Small intestine (tissue), 7 donors: ENCODE results near the gene TUBB. TPM values are rescaled to one million over a fixed set of nuclear protein-coding genes. Genes with fewer than 3 reads are reported as not detected.
"Not testable (repeated sequence)": the region's sequence is repeated elsewhere in the genome, so short reads cannot be mapped to it uniquely, and the experiment has no call there.

Experiments used
- DNase-seq, 2 donors: peaks; one replicate each; pipeline versions ENCODE4 v3.0.0 to v3.0.0-alpha.2; 2013
- FAIRE-seq: peaks from 2 replicates; lab custom pipeline; 2012; peaks lifted over from hg19 to GRCh38; lab: Jason Lieb, UNC
- H3K27ac ChIP-seq, 3 donors: one replicate each; pipeline ENCODE4 v1.5.1; 2013; ENCODE audit warnings: low read length in 2 of 3, mild to moderate bottlenecking in 2 of 3, control low read depth in 1 of 3, inconsistent platforms in 1 of 3, low read depth in 1 of 3, moderate library complexity in 1 of 3
- H3K27me3 ChIP-seq, 3 donors: one replicate each; pipeline ENCODE4 v1.6.1; 2013; ENCODE audit warnings: low read length in 3 of 3, inconsistent platforms in 1 of 3; ENCODE audit not compliant: control insufficient read depth in 3 of 3, insufficient read depth in 3 of 3
- H3K36me3 ChIP-seq, 3 donors: one replicate each; pipeline ENCODE4 v1.6.1; 2013; ENCODE audit warnings: low read length in 3 of 3, inconsistent platforms in 1 of 3, low read depth in 1 of 3, mild to moderate bottlenecking in 1 of 3, moderate library complexity in 1 of 3; ENCODE audit not compliant: control insufficient read depth in 3 of 3, insufficient read depth in 2 of 3
- H3K4me1 ChIP-seq, 3 donors: one replicate each; pipeline ENCODE4 v1.6.1; 2013; ENCODE audit warnings: low read length in 2 of 3, inconsistent platforms in 1 of 3, low read depth in 1 of 3, mild to moderate bottlenecking in 1 of 3, moderate library complexity in 1 of 3; ENCODE audit not compliant: control insufficient read depth in 3 of 3, insufficient read depth in 2 of 3
- H3K4me3 ChIP-seq, 3 donors: one replicate each; pipeline ENCODE4 v1.5.1; 2013; ENCODE audit warnings: low read length in 3 of 3, control low read depth in 1 of 3, inconsistent platforms in 1 of 3, low read depth in 1 of 3, mild to moderate bottlenecking in 1 of 3, moderate library complexity in 1 of 3
- H3K9me3 ChIP-seq, 2 donors: one replicate each; pipeline ENCODE4 v1.6.1; 2013; ENCODE audit warnings: low read depth in 1 of 2, low read length in 1 of 2; ENCODE audit not compliant: control insufficient read depth in 2 of 2, insufficient read depth in 1 of 2
- WGBS, 3 donors: extraction: QIAGEN DNeasy Blood & Tissue Kit; methylation state at CpG; one replicate each; pipeline ENCODE4 v1.1.7; 2013; 5-methylcytosine and 5-hydroxymethylcytosine counted together
- polyA plus RNA-seq, 4 donors: library from polyadenylated mRNA; stranded (reverse) in 3 of 4; unstranded in 1 of 4; fragments of 200-250 nt in 3 of 4; fragments of 120-200 nt in 1 of 4; gene quantifications; one replicate each; pipeline versions ENCODE4 v1.2.1 to v1.2.3, GENCODE V29; 2013
- donor health status: healthy with polysubstance abuse.
- donor health status: control.
- donor health status: control.
- donor health status: Bipolar disorder and iron deficiency.
- donor health status: healthy.

TUBB gene
- polyA plus RNA-seq, 4 donors, result 47.0 to 371 (median 188) TPM

DNA sequence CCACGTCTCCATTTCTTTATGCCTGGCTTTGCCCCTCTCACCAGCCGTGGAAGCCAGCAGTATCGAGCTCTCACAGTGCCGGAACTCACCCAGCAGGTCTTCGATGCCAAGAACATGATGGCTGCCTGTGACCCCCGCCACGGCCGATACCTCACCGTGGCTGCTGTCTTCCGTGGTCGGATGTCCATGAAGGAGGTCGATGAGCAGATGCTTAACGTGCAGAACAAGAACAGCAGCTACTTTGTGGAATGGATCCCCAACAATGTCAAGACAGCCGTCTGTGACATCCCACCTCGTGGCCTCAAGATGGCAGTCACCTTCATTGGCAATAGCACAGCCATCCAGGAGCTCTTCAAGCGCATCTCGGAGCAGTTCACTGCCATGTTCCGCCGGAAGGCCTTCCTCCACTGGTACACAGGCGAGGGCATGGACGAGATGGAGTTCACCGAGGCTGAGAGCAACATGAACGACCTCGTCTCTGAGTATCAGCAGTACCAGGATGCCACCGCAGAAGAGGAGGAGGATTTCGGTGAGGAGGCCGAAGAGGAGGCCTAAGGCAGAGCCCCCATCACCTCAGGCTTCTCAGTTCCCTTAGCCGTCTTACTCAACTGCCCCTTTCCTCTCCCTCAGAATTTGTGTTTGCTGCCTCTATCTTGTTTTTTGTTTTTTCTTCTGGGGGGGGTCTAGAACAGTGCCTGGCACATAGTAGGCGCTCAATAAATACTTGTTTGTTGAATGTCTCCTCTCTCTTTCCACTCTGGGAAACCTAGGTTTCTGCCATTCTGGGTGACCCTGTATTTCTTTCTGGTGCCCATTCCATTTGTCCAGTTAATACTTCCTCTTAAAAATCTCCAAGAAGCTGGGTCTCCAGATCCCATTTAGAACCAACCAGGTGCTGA lies 3.9 kb downstream of the TUBB start:
- H3K36me3 ChIP-seq, result peaks cover 4 to 63% (median 16%) of the 10 kb centered on the region in 3 donors
- not testable (repeated sequence) for H3K4me1 ChIP-seq, DNase-seq, H3K4me3 ChIP-seq, H3K9me3 ChIP-seq, H3K27ac ChIP-seq, FAIRE-seq, H3K27me3 ChIP-seq
- 59 to 66% (median 59%) methylated on average over 27 to 29 of the region's 29 CpGs for WGBS, 3 donors

DNA sequence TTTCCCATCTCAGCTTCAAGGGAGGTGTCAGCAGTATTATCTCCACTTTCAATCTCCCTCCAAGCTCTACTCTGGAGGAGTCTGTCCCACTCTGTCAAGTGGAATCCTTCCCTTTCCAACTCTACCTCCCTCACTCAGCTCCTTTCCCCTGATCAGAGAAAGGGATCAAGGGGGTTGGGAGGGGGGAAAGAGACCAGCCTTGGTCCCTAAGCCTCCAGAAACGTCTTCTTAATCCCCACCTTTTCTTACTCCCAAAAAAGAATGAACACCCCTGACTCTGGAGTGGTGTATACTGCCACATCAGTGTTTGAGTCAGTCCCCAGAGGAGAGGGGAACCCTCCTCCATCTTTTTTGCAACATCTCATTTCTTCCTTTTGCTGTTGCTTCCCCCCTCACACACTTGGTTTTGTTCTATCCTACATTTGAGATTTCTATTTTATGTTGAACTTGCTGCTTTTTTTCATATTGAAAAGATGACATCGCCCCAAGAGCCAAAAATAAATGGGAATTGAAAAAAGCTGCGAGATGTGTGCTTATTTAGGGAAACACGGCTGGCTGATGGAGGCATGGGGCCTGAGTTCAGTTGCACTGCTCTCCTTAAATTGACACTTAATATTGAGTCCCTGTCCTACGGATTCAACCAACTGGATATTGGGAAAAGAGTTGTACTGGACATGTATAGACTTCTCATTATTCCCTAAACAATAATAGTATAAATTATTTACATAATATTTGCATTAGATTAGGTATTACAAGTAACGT lies 4.9 kb downstream of the TUBB start:
- Histone ChIP-seq H3K36me3 (peaks cover 6 to 73% (median 20%) of the 10 kb centered on the region in 3 donors), H3K4me3 (no peak overlapping the region), H3K9me3 (no peaks in the 10 kb centered on the region), H3K4me1 (peaks cover 0 to under 1% (median 0%) of the 10 kb centered on the region in 3 donors), H3K27ac (peak overlapping the region in 2 of 3 donors; percentile 5 to 9), H3K27me3 (no peaks in the 10 kb centered on the region)
- no peak for DNase-seq
- 31 to 49% (median 45%) methylated on average over 6 of the region's 6 CpGs for WGBS, 3 donors
- FAIRE-seq, result no peak

DNA sequence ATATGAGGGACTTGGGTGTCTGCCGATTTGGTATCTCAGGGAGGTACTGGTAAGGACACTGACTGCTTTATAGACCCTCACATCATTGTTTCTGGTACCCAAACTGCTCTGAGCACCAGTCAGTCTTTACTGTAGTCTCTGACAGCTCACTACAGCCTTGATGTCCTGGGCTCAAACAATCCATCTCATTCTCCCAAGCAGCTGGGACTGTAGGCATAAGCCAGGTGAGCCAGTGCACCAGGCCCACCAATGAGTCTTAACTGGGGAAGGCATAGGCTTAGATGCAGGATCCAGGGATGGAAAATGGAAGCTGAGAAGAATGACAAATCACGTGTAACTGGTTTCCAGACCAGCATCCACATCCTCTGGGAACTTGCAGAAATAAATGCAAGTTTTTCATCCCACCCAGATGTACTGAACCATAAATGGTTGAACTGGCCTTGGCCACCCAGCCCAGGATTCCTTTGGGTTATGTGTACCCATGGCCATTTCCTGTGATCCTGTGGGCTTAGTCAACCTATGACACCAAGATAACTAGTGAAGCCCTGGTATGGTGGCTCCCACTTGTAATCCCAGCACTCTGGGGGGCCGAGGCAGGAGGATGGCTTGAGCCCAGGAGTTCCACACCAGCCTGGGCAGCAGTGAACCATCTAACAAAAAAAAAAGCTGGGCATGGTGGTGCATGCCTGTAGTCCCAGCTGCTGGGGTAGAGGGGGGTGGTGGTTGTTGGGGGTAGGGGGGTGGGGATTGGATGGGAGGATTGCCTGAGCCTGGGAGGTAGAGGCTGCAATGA lies 5.8 kb downstream of the TUBB start:
- Histone ChIP-seq H3K9me3 (no peaks in the 10 kb centered on the region), H3K27me3 (no peaks in the 10 kb centered on the region), H3K27ac (peak overlapping the region in 1 of 3 donors; percentile 32), H3K4me1 (peaks cover 0 to 7% (median 0%) of the 10 kb centered on the region in 3 donors), H3K36me3 (peaks cover 7 to 81% (median 20%) of the 10 kb centered on the region in 3 donors), H3K4me3 (no peak overlapping the region)
- DNase-seq (peak in 1 of 2 donors; percentile 14), FAIRE-seq (no peak)
- 57 to 63% (median 60%) methylated on average over 3 of the region's 3 CpGs for WGBS, 3 donors

DNA sequence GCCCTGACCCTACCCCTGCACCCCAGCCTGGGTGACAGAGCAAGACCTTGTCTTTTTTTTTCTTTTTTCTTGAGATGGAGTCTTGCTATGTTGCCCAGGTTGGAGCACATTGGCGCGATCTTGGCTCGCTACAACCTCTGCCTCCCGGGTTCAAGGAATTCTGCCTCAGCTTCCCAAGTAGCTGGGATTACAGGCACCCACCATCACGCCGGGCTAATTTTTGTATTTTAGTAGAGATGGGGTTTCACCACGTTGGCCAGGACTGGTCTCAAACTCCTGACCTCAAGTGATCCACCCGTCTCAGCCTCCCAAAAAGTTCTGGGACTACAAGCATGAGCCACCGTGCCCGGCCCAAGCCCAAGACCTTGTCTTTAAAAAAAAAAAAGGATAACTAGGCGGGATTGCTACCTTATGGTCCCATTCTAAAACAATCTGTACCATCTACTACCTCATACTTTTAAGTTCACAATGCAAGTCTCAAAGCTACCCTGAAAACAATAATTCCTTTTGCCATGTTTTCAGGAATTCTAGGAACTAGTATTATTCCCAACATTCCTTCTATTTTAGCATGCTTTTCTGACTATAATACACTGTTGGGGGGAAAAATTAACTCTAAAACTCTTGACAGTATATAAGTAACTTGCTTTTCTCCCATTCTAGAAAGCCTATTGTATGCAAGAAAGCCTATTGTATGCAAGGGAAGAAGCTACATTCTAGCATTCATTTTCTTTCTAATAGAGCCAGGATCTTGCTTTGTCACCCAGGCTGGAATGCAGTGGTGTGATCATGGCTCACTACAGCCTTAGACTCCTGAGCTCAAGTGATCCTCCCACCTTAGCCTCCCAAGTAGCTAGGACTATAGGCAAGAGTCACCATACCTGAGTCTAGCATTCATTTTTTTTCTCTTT lies 6.6 kb downstream of the TUBB start:
- H3K9me3 ChIP-seq, result no peaks in the 10 kb centered on the region
- 86 to 90% (median 90%) methylated on average over 11 of the region's 11 CpGs for WGBS, 3 donors
- no peak overlapping the region for H3K4me3 ChIP-seq
- H3K36me3 ChIP-seq, result peaks cover 7 to 83% (median 20%) of the 10 kb centered on the region in 3 donors
- peak overlapping the region in 1 of 3 donors; percentile 10 for H3K27ac ChIP-seq
- DNase-seq (no peak), FAIRE-seq (no peak)
- peaks cover 0 to 7% (median 0%) of the 10 kb centered on the region in 3 donors for H3K4me1 ChIP-seq
- H3K27me3 ChIP-seq, result no peaks in the 10 kb centered on the region

DNA sequence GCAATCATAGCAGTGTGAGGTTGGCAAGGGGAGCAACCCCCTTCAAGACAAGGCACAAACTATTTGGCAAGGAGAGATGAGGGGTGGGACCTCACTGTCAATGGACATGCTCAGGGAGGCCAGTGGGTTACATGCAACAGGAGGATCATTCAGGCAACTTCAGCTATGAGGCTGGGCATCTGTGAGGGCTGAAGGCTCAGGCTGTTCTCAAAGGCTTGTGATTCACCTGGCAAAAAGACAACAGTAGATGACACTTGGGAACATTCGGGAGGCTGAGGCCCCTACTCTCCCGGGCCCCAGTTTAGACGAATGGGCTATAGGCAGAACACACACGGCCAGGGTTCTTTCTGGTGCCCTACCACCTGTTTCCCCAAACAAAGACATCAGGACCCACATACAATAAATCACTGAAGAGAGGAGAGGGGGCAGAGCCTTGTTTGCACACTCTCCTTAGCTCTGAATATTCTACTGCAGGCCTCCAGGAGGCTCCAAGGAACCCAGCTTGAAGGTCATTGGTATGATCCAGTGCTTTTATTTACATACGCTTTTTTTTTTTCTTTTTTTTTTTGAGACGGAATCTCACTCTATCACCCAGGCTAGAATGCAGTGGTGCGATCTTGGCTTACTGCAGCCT lies 7.9 kb downstream of the TUBB start:
- Histone ChIP-seq H3K9me3 (no peaks in the 10 kb centered on the region), H3K36me3 (peaks cover 9 to 86% (median 23%) of the 10 kb centered on the region in 3 donors), H3K27me3 (no peaks in the 10 kb centered on the region), H3K4me3 (no peak overlapping the region), H3K4me1 (peaks cover 0 to 7% (median 0%) of the 10 kb centered on the region in 3 donors), H3K27ac (no peak overlapping the region)
- WGBS, 3 donors, result 65 to 74% (median 69%) methylated on average over 7 of the region's 7 CpGs
- no peak for FAIRE-seq
- DNase-seq, result peak in 1 of 2 donors; percentile 13

DNA sequence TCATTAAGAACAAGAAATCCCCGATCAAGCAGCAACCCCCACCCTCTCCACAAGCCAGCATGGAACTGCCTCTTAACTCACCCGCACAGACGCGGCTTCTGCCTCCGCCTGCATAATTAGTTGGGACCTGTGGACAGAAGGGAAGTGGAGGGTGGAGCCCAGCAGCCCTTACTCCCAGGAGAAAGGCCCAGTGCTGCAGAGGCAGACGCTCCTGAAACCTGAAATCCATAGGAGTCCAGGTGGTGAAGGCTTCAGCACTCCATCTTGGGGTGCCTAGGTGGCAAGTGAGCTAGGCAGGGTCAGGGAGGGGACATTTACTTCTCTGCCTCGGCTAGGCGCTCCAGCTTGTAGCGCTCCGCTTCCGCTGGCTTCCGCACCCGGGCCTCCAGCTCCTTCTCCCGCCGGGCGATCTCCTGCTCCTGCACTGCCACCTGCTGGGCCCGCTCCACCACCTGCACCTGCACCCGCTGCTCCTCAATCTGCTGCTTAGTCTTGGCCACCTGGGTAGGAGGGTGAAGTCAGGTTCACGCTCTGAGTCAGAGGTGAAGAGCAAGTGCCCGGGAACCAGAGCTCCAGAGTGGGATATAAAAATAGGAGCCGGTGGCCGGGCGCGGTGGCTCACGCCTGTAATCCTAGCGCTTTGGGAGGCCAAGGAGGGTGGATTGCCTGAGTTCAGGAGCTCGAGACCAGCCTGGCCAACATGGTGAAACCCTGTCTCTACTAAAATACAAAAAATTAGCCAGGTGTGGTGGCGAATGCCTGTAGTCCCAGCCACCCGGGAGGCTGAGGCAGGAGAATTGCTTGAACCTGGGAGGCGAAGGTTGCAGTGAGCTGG lies 10.7 kb downstream of the TUBB start:
- Histone ChIP-seq H3K4me3 (peak overlapping the region in 2 of 3 donors; percentile 7 to 13), H3K9me3 (no peaks in the 10 kb centered on the region), H3K27me3 (no peaks in the 10 kb centered on the region), H3K36me3 (peaks cover 9 to 87% (median 10%) of the 10 kb centered on the region in 3 donors), H3K4me1 (peaks cover 0 to 7% (median 0%) of the 10 kb centered on the region in 3 donors), H3K27ac (peak overlapping the region in 2 of 3 donors; percentile 14 to 29)
- peak; percentile 91 to 93 for DNase-seq
- WGBS, 3 donors, result 15 to 37% (median 27%) methylated on average over 26 to 30 of the region's 30 CpGs
- FAIRE-seq, result no peak
